HepG2 (cell line): Measurements from ENCODE around the gene FGGY. TPM values are rescaled to one million over a fixed set of nuclear protein-coding genes. Genes with fewer than 3 reads are reported as not detected.
A peak's percentile ranks its signal among the peaks of the same experiment; 100 is the strongest.

Source experiments
- ATAC-seq: fragments of 200-7000 bp; cut with Tn5 transposase; 3 replicates; pipeline ENCODE4 v1.9.1; 2020; ENCODE audit warnings: mild to moderate bottlenecking, moderate library complexity
- BruUV-seq: library from RNA; stranded (reverse); fragments of 400-500 nt; replicated peaks from 2 replicates; lab custom pipeline; 2021; lab: Mats Ljungman, UMichigan
- CTCF ChIA-PET: fragments of 300-600 bp; formaldehyde crosslinking; extraction: SDS; loops from one replicate; lab custom pipeline; 2021; ENCODE audit warnings: low total read pairs, inconsistent platforms, low intra/inter-chr PET ratio; lab: Yijun Ruan, JAX
- POLR2A ChIA-PET: fragments of 350-600 bp; sonication (Branson Sonifier 250); formaldehyde crosslinking; loops from one replicate; lab custom pipeline; 2020; ENCODE audit warnings: antibody characterized with exemption, inconsistent platforms; lab: Yijun Ruan, JAX
- DNase-seq: peaks from one replicate; pipeline ENCODE4 v3.0.0-alpha.2; 2015; ENCODE audit warnings: low spot score
- FAIRE-seq: peaks from 3 replicates; lab custom pipeline; 2011; peaks lifted over from hg19 to GRCh38; lab: Jason Lieb, UNC
- H2AFZ ChIP-seq: one replicate; pipeline ENCODE4 v1.6.1; 2011; ENCODE audit warnings: low read length, inconsistent platforms
- H3K27ac ChIP-seq: fragments of 300-600 bp; 3 replicates; pipeline ENCODE4 v1.8.0; 2011; ENCODE audit warnings: mixed run types, mild to moderate bottlenecking, mixed read lengths, low read length, inconsistent platforms; ENCODE audit not compliant: insufficient read depth; ENCODE audit errors: extremely low read length
- H3K27me3 ChIP-seq, 2 experiments: fragments of 200-600 bp in 1 of 2; 2 replicates in 1 of 2; 3 replicates in 1 of 2; pipeline versions ENCODE4 v1.6.0 to v1.8.0; 2011; ENCODE audit warnings: low read length in 2 of 2, mild to moderate bottlenecking in 2 of 2, moderate library complexity in 2 of 2, inconsistent platforms in 1 of 2; ENCODE audit not compliant: insufficient read depth in 2 of 2, control insufficient read depth in 1 of 2
- H3K36me3 ChIP-seq, 2 experiments: fragments of 200-600 bp in 1 of 2; replicated peaks in 1 of 2; 2 replicates in 1 of 2; 3 replicates in 1 of 2; pipeline versions ENCODE4 v1.5.1 to v1.8.0; 2011; ENCODE audit warnings: low read length in 2 of 2, inconsistent platforms in 1 of 2; ENCODE audit not compliant: insufficient read depth in 2 of 2, control insufficient read depth in 1 of 2
- H3K4me1 ChIP-seq: 2 replicates; pipeline ENCODE4 v1.5.1; 2012; ENCODE audit warnings: low read length, inconsistent platforms; ENCODE audit not compliant: insufficient read depth
- H3K4me2 ChIP-seq: 2 replicates; pipeline ENCODE4 v1.6.0; 2011; ENCODE audit warnings: low read depth, low read length, inconsistent platforms
- H3K4me3 ChIP-seq, 3 experiments: fragments of 200-600 bp in 1 of 3; sonication (generic), shearing (Covaris generic) in 1 of 3; replicated peaks in 1 of 3; 2 replicates each; pipeline ENCODE4 v1.5.1; 2011 to 2016; ENCODE audit warnings: low read length in 3 of 3, inconsistent platforms in 2 of 3, low read depth in 2 of 3, mild to moderate bottlenecking in 2 of 3, control low read depth in 1 of 3, mixed read lengths in 1 of 3; ENCODE audit not compliant: insufficient read depth in 1 of 3
- H3K79me2 ChIP-seq: one replicate; pipeline ENCODE4 v1.6.1; 2011; ENCODE audit warnings: low read length, inconsistent platforms; ENCODE audit not compliant: insufficient read depth
- H3K9ac ChIP-seq: 2 replicates; pipeline ENCODE4 v1.6.0; 2011; ENCODE audit warnings: mild to moderate bottlenecking, low read depth, low read length, inconsistent platforms; ENCODE audit not compliant: insufficient read depth
- H3K9me3 ChIP-seq: 2 replicates; pipeline ENCODE4 v1.5.1; 2012; ENCODE audit warnings: mild to moderate bottlenecking, low read length
- H4K20me1 ChIP-seq: 2 replicates; pipeline ENCODE4 v1.6.0; 2011; ENCODE audit warnings: inconsistent platforms, mild to moderate bottlenecking, low read length, moderate library complexity; ENCODE audit not compliant: insufficient read depth
- ATF7-NPFF ChIP-seq: sonication (generic); formaldehyde crosslinking; IDR thresholded peaks from 2 replicates; pipeline ENCODE4 v1.8.1; 2023; ENCODE audit warnings: mild to moderate bottlenecking, low read depth, missing genetic modification reagents, moderate library complexity
- CEBPG ChIP-seq: IDR thresholded peaks from 2 replicates; pipeline ENCODE4 v1.6.1; 2016
- ISL2 ChIP-seq: sonication (generic); formaldehyde crosslinking; IDR thresholded peaks from 2 replicates; pipeline ENCODE4 v1.5.0; 2020; ENCODE audit warnings: missing genetic modification reagents
- KDM6A ChIP-seq: IDR thresholded peaks from 2 replicates; pipeline ENCODE4 v1.6.1; 2016; ENCODE audit warnings: low read depth
- MAZ ChIP-seq, 2 experiments: sonication (generic) in 1 of 2; formaldehyde crosslinking in 1 of 2; IDR thresholded peaks; 2 replicates each; pipeline versions ENCODE4 v1.5.0 to v1.6.1; 2012 to 2020; ENCODE audit warnings: low read depth in 2 of 2, mild to moderate bottlenecking in 2 of 2, borderline replicate concordance in 1 of 2, improper control_type of control experiment in 1 of 2, low read length in 1 of 2, missing genetic modification reagents in 1 of 2, moderate library complexity in 1 of 2
- NFE2L1 ChIP-seq: sonication (generic); formaldehyde crosslinking; IDR thresholded peaks from 2 replicates; pipeline ENCODE4 v1.4.0; 2020; ENCODE audit warnings: missing genetic modification reagents, mild to moderate bottlenecking, borderline replicate concordance
- NFKB2 ChIP-seq: sonication (generic); formaldehyde crosslinking; IDR thresholded peaks from 2 replicates; pipeline ENCODE4 v1.4.0; 2020; ENCODE audit warnings: missing genetic modification reagents, borderline replicate concordance
- PHF5A ChIP-seq: IDR thresholded peaks from one replicate; pipeline ENCODE4 v1.6.1; 2018; ENCODE audit warnings: low read depth, missing genetic modification reagents; ENCODE audit not compliant: unreplicated experiment
- RNF2 ChIP-seq: fragments of 450-650 bp; conservative IDR thresholded peaks from 2 replicates; pipeline ENCODE4 v1.6.1; 2016; ENCODE audit warnings: low read depth
- SP1 ChIP-seq, 2 experiments: fragments of 450-650 bp in 1 of 2; sonication (generic) in 1 of 2; formaldehyde crosslinking in 1 of 2; IDR thresholded peaks; 2 replicates each; pipeline versions ENCODE4 v1.4.0 to v1.6.1; 2016 to 2020; ENCODE audit warnings: missing genetic modification reagents in 1 of 2
- TMF1 ChIP-seq: sonication (generic); formaldehyde crosslinking; IDR thresholded peaks from 2 replicates; pipeline ENCODE4 v1.8.1; 2022; ENCODE audit warnings: low read depth, missing genetic modification reagents
- ZEB1 ChIP-seq: IDR thresholded peaks from 2 replicates; pipeline ENCODE4 v1.6.1; 2012; ENCODE audit warnings: mild to moderate bottlenecking, low read depth, inconsistent platforms; ENCODE audit not compliant: insufficient replicate concordance
- ZNF34 ChIP-seq: sonication (generic); formaldehyde crosslinking; IDR thresholded peaks from 2 replicates; pipeline ENCODE4 v1.4.0; 2020; ENCODE audit warnings: mild to moderate bottlenecking, missing genetic modification reagents, borderline replicate concordance
- ZSCAN30 ChIP-seq: sonication (generic); formaldehyde crosslinking; IDR thresholded peaks from 2 replicates; pipeline ENCODE4 v1.5.0; 2020; ENCODE audit warnings: mild to moderate bottlenecking, missing genetic modification reagents
- WGBS: methylation state at CpG from one replicate; pipeline ENCODE4 v1.1.6; 2017; ENCODE audit warnings: low lambda C conversion rate; 5-methylcytosine and 5-hydroxymethylcytosine counted together
- in situ Hi-C: cut with HindIII; loops from 2 replicates; pipeline ENCODE4 v1.10.0; 2017; ENCODE audit warnings: low pct_unique_long_range_greater_than_20kb; ENCODE audit not compliant: extremely low pct_ligation_motif_present
- intact Hi-C: fragments of 100-400 bp; cut with micrococcal nuclease; formaldehyde crosslinking; loops from one replicate; pipeline ENCODE4 v1.10.0; 2022; ENCODE audit not compliant: unreplicated experiment
- polyA plus RNA-seq, 8 experiments: library from polyadenylated mRNA; depleted of rRNA in 3 of 8; stranded (reverse) in 7 of 8; unstranded in 1 of 8; fragments of >200 nt; fragmentation: Illumina TruSeq in 4 of 8; extraction: Trizol in 4 of 8; gene quantifications; 2 replicates each; pipeline versions ENCODE4 v1.2.1 to v1.2.3, GENCODE V29; 2011 to 2016; ENCODE audit warnings: low read depth in 4 of 8, missing spikeins in 1 of 8, mixed read lengths in 1 of 8; ENCODE audit not compliant: insufficient read depth in 1 of 8
- total RNA-seq, 5 experiments: library from RNA; depleted of rRNA; stranded (reverse); fragments of >200 nt; fragmentation: Illumina TruSeq; extraction: Trizol; gene quantifications; 2 replicates each; pipeline ENCODE4 v1.2.3, GENCODE V29; 2016; ENCODE audit warnings: low read depth in 1 of 5
- TF ChIP-seq, protein P1 (sequence below): sonication (generic); formaldehyde crosslinking; IDR thresholded peaks from 2 replicates; pipeline ENCODE4 v1.5.1; 2020; ENCODE audit warnings: mild to moderate bottlenecking, missing genetic modification reagents, moderate library complexity
- TF ChIP-seq, protein P2 (sequence below): sonication (generic); formaldehyde crosslinking; IDR thresholded peaks from 2 replicates; pipeline ENCODE4 v1.5.0; 2020; ENCODE audit warnings: mild to moderate bottlenecking, missing genetic modification reagents

FGGY gene
- total and polyA plus RNA-seq, 2 of the 13 experiments (the other 11 are each of a cell fraction or from before 2014, with no cell fraction given), result 15.7 to 27.5 TPM

DNA sequence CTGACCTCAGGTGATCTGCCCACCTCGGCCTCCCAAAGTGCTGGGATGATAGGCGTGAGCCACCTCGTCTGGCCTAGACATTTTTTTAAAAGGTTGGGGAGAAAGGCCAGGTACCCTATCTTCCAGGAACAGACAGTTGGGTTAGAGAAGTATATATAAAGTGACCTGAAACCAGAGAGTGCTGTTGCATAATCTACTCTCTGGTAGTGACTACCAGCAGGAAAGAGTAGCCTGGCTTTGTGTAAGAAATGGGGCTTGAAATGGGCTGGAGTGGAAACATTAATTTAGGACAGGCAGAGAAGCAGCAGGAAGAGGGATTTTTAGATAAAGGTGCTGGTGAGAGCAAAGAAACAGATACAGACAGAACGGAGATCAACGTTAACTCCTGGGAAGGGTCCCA is 392.1 kb downstream of the FGGY start:
- DNase-seq, result no peak
- ChIA-PET CTCF (no interaction called here), POLR2A (no interaction called here)
- no peaks in the 10 kb centered on the region for H4K20me1 ChIP-seq
- no peak for ATAC-seq
- H2AFZ ChIP-seq, result no peak overlapping the region
- H3K27ac ChIP-seq, result no peak overlapping the region
- no peaks in the 10 kb centered on the region for H3K79me2 ChIP-seq
- in situ Hi-C loops, result no loop called here
- FAIRE-seq, result no peak
- no peak overlapping the region for H3K4me2 ChIP-seq
- no peaks in the 10 kb centered on the region for H3K27me3 ChIP-seq
- no peaks in the 10 kb centered on the region for H3K9me3 ChIP-seq
- TF ChIP-seq CEBPG (CRISPR knock-in tag) (0 out of 2 replicates have a peak, but pooled peaks have one; percentile 28), ZSCAN30 (CRISPR knock-in tag) (no peak)
- TF ChIP-seq, all 625 proteins: peak for 1
- intact Hi-C loops, result no loop called here
- WGBS, result 91% methylated on average over 5 of the region's 5 CpGs
- Histone ChIP-seq H3K4me1 (peaks cover 14% of the 10 kb centered on the region), H3K9ac (no peak overlapping the region), H3K4me3 (no peak overlapping the region), H3K36me3 (no peaks in the 10 kb centered on the region)
- no TSS peak for BruUV-seq

- ChIA-PET CTCF (no interaction called here), POLR2A (interaction anchor here (1.6 kb wide), 1 partner anchor 906 kb away, joined by 4 read pairs; the partner anchor contains the start of gene JUN)
- Histone ChIP-seq H3K4me3 (no peak overlapping the region), H3K9me3 (no peaks in the 10 kb centered on the region), H3K27ac (no peak overlapping the region), H3K4me1 (peaks cover 14% of the 10 kb centered on the region), H4K20me1 (no peaks in the 10 kb centered on the region), H2AFZ (no peak overlapping the region), H3K9ac (no peak overlapping the region), H3K27me3 (no peaks in the 10 kb centered on the region), H3K4me2 (no peak overlapping the region), H3K79me2 (no peaks in the 10 kb centered on the region), H3K36me3 (no peaks in the 10 kb centered on the region)
- FAIRE-seq (no peak), DNase-seq (no peak), ATAC-seq (no peak)
- intact Hi-C loops (loop anchor here (10.0 kb wide), 1 partner anchor 905 kb away; the partner anchor contains the start of gene JUN), in situ Hi-C loops (loop anchor here (10.0 kb wide), 1 partner anchor 395 kb away; the partner anchor contains the start of gene FGGY)
- WGBS, result 91% methylated on average over 1 of the region's 1 CpG
- no TSS peak for BruUV-seq
- TF ChIP-seq SP1 (IDR thresholded peaks at IDR 0.05), result no peak
- no peak for TF ChIP-seq SP1 (CRISPR knock-in tag; IDR thresholded peaks at IDR 0.05)
- TF ChIP-seq TMF1 (CRISPR knock-in tag), result no peak
- no peak for TF ChIP-seq ISL2
- no peak for TF ChIP-seq MAZ (IDR thresholded peaks at IDR 0.05; ENCODE audit: borderline replicate concordance, low read depth, low read length)
- TF ChIP-seq MAZ (CRISPR knock-in tag; IDR thresholded peaks at IDR 0.05; ENCODE audit: low read depth), result no peak
- TF ChIP-seq, protein P1, sequence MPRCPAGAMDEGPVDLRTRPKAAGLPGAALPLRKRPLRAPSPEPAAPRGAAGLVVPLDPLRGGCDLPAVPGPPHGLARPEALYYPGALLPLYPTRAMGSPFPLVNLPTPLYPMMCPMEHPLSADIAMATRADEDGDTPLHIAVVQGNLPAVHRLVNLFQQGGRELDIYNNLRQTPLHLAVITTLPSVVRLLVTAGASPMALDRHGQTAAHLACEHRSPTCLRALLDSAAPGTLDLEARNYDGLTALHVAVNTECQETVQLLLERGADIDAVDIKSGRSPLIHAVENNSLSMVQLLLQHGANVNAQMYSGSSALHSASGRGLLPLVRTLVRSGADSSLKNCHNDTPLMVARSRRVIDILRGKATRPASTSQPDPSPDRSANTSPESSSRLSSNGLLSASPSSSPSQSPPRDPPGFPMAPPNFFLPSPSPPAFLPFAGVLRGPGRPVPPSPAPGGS (CRISPR knock-in tag), result no peak
- no peak for TF ChIP-seq PHF5A
- no peak for TF ChIP-seq NFKB2
- no peak for TF ChIP-seq KDM6A (CRISPR knock-in tag)
- TF ChIP-seq ATF7-NPFF (CRISPR knock-in tag), result no peak
- TF ChIP-seq ZEB1, result no peak
- TF ChIP-seq NFE2L1 (CRISPR knock-in tag), result no peak
- no peak for TF ChIP-seq RNF2
- TF ChIP-seq, protein P2, sequence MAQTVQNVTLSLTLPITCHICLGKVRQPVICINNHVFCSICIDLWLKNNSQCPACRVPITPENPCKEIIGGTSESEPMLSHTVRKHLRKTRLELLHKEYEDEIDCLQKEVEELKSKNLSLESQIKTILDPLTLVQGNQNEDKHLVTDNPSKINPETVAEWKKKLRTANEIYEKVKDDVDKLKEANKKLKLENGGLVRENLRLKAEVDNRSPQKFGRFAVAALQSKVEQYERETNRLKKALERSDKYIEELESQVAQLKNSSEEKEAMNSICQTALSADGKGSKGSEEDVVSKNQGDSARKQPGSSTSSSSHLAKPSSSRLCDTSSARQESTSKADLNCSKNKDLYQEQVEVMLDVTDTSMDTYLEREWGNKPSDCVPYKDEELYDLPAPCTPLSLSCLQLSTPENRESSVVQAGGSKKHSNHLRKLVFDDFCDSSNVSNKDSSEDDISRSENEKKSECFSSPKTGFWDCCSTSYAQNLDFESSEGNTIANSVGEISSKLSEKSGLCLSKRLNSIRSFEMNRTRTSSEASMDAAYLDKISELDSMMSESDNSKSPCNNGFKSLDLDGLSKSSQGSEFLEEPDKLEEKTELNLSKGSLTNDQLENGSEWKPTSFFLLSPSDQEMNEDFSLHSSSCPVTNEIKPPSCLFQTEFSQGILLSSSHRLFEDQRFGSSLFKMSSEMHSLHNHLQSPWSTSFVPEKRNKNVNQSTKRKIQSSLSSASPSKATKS (CRISPR knock-in tag), result no peak
- no peak for TF ChIP-seq ZNF34 (CRISPR knock-in tag)
Observed at GRCh38 chr1:59689730-59690129, 392.8 kb downstream of the FGGY start.
